ENCODE measurements around the gene NT5C3A.

NT5C3A gene

GRCh38 chr7:33012364-33012763 is 50.2 kb downstream of the NT5C3A start:
- H3K9me3 ChIP-seq (ENCODE audit: control insufficient read depth, insufficient read depth, low read depth, low read length): no peaks in the 10 kb centered on the region
- ChIA-PET CTCF (interaction anchor here (0.6 to 1.4 kb wide), 3 partner anchors 9 to 48 kb away, joined by 3 read pairs; no protein-coding TSS in a partner anchor), POLR2A (interaction anchor here (0.6 kb wide), 1 partner anchor 321 kb away, joined by 4 read pairs; no protein-coding TSS in a partner anchor)
- H3K4me1 ChIP-seq (ENCODE audit: control insufficient read depth, insufficient read depth, low read length): no peaks in the 10 kb centered on the region
- TF ChIP-seq ZNF701 (tag by site-specific recombination; IDR thresholded peaks at IDR 0.05): no peak
- no peak for TF ChIP-seq ZSCAN16 (tag by site-specific recombination; IDR thresholded peaks at IDR 0.05)
- no peak for TF ChIP-seq ZNF404 (tag by site-specific recombination; IDR thresholded peaks at IDR 0.05)
- TF ChIP-seq ZNF433 (tag by site-specific recombination; IDR thresholded peaks at IDR 0.05; ENCODE audit: low read depth): no peak
- no peak for TF ChIP-seq ZNF692 (tag by site-specific recombination; IDR thresholded peaks at IDR 0.05)
- TF ChIP-seq HIC1 (tag by site-specific recombination; IDR thresholded peaks at IDR 0.05): no peak
- no peak for TF ChIP-seq REST (tag by site-specific recombination; IDR thresholded peaks at IDR 0.05)
- TF ChIP-seq ZBTB7A (tag by site-specific recombination; IDR thresholded peaks at IDR 0.05; ENCODE audit: low read depth): no peak
- no peak for TF ChIP-seq ZNF747 (tag by site-specific recombination; IDR thresholded peaks at IDR 0.05)
- no peak for TF ChIP-seq TSHZ1 (tag by site-specific recombination; IDR thresholded peaks at IDR 0.05; ENCODE audit: borderline replicate concordance)
- no peak for TF ChIP-seq ZFP69B (tag by site-specific recombination; IDR thresholded peaks at IDR 0.05)
- TF ChIP-seq ZNF354C (tag by site-specific recombination; IDR thresholded peaks at IDR 0.05; ENCODE audit: borderline replicate concordance, low read depth): no peak
- TF ChIP-seq MZF1 (tag by site-specific recombination; IDR thresholded peaks at IDR 0.05; ENCODE audit: borderline replicate concordance): no peak
- H3K27ac ChIP-seq (ENCODE audit: extremely low read depth, low read depth, low read length): no peak overlapping the region
- no peak overlapping the region for H3K4me3 ChIP-seq (ENCODE audit: low read depth, low read length)
- peaks cover 25 to 34% of the 10 kb centered on the region in 2 experiments for H3K36me3 ChIP-seq (ENCODE audit: control insufficient read depth in 2 of 2, insufficient read depth in 1 of 2, low read length in 2 of 2)

GRCh38 chr7:33009734-33010133 is 52.8 kb downstream of the NT5C3A start:
- ChIA-PET CTCF (no interaction called here), POLR2A (no interaction called here)
- no peak for TF ChIP-seq ZNF449 (tag by site-specific recombination; IDR thresholded peaks at IDR 0.05)
- no peak for TF ChIP-seq RBAK (tag by site-specific recombination; IDR thresholded peaks at IDR 0.05)
- TF ChIP-seq ZNF335 (tag by site-specific recombination; conservative IDR thresholded peaks at IDR 0.05): no peak
- no peak for TF ChIP-seq SP2 (tag by site-specific recombination; IDR thresholded peaks at IDR 0.05)
- TF ChIP-seq ZNF266 (tag by site-specific recombination; IDR thresholded peaks at IDR 0.05; ENCODE audit: low read depth): no peak
- no peak for TF ChIP-seq PRDM1 (tag by site-specific recombination; IDR thresholded peaks at IDR 0.05)
- TF ChIP-seq ZNF175 (tag by site-specific recombination; IDR thresholded peaks at IDR 0.05): no peak
- TF ChIP-seq ZNF513 (tag by site-specific recombination; IDR thresholded peaks at IDR 0.05): no peak
- TF ChIP-seq ZNF600 (tag by site-specific recombination; IDR thresholded peaks at IDR 0.05): no peak

More at GRCh38 chr7:33009734-33010133, 52.8 kb downstream of the NT5C3A start:
- Histone ChIP-seq H3K9me3 (ENCODE audit: control insufficient read depth, insufficient read depth, low read depth, low read length) (no peaks in the 10 kb centered on the region), H3K36me3 (ENCODE audit: control insufficient read depth in 2 of 2, insufficient read depth in 1 of 2, low read length in 2 of 2) (peaks cover 12 to 22% of the 10 kb centered on the region in 2 experiments), H3K4me3 (ENCODE audit: low read depth, low read length) (no peak overlapping the region), H3K27ac (ENCODE audit: extremely low read depth, low read depth, low read length) (no peak overlapping the region), H3K4me1 (ENCODE audit: control insufficient read depth, insufficient read depth, low read length) (no peaks in the 10 kb centered on the region)

All from HEK293 (cell line).